HepG2 (cell line): ENCODE results near the gene ACSM5. TPM values are rescaled to one million over a fixed set of nuclear protein-coding genes. Genes with fewer than 3 reads are reported as not detected.

ENCODE experiments used
- ATRX ChIP-seq: sonication (generic); formaldehyde crosslinking; IDR thresholded peaks from 2 replicates; pipeline ENCODE4 v1.4.0; 2020; ENCODE audit warnings: missing genetic modification reagents, borderline replicate concordance
- FOXJ3 ChIP-seq: sonication (generic); formaldehyde crosslinking; IDR thresholded peaks from 2 replicates; pipeline ENCODE4 v1.4.0; 2020; ENCODE audit warnings: missing genetic modification reagents, mild to moderate bottlenecking, borderline replicate concordance
- IKZF1 ChIP-seq: fragments of 450-650 bp; IDR thresholded peaks from 2 replicates; pipeline ENCODE4 v1.7.1; 2016
- KAT8 ChIP-seq: IDR thresholded peaks from 2 replicates; pipeline ENCODE4 v1.6.1; 2016; ENCODE audit warnings: missing genetic modification reagents, missing compliant biosample characterization
- KDM2A ChIP-seq: sonication (generic); formaldehyde crosslinking; IDR thresholded peaks from 2 replicates; pipeline ENCODE4 v1.4.0; 2020; ENCODE audit warnings: low read depth, missing genetic modification reagents, borderline replicate concordance
- KMT2B ChIP-seq: IDR thresholded peaks from 2 replicates; pipeline ENCODE4 v1.6.1; 2016; ENCODE audit warnings: missing genetic modification reagents, missing compliant biosample characterization
- MBNL3 ChIP-seq: fragments of 250-450 bp; sonication (Bioruptor Pico); conservative IDR thresholded peaks from 2 replicates; pipeline ENCODE4 v1.8.0; 2022; ENCODE audit warnings: mild to moderate bottlenecking, inconsistent platforms
- PAWR ChIP-seq: sonication (generic); formaldehyde crosslinking; IDR thresholded peaks from 2 replicates; pipeline ENCODE4 v1.4.0; 2020; ENCODE audit warnings: missing genetic modification reagents, mild to moderate bottlenecking, borderline replicate concordance
- PRDM15 ChIP-seq: sonication (generic); formaldehyde crosslinking; IDR thresholded peaks from 2 replicates; pipeline ENCODE4 v1.4.0; 2020; ENCODE audit warnings: missing genetic modification reagents
- RARA ChIP-seq: IDR thresholded peaks from 2 replicates; pipeline ENCODE4 v1.6.1; 2016; ENCODE audit warnings: missing genetic modification reagents, missing compliant biosample characterization
- RBM22 ChIP-seq: fragments of 200-400 bp; formaldehyde crosslinking; optimal IDR thresholded peaks from 2 replicates; pipeline ENCODE3; 2017; ENCODE audit warnings: mild to moderate bottlenecking, low read length, moderate library complexity
- RNF2 ChIP-seq: fragments of 450-650 bp; conservative IDR thresholded peaks from 2 replicates; pipeline ENCODE4 v1.6.1; 2016; ENCODE audit warnings: low read depth
- SALL1 ChIP-seq: sonication (generic); formaldehyde crosslinking; IDR thresholded peaks from 2 replicates; pipeline ENCODE4 v1.8.0; 2022; ENCODE audit warnings: mild to moderate bottlenecking, missing genetic modification reagents
- ZFP90 ChIP-seq: sonication (generic); formaldehyde crosslinking; IDR thresholded peaks from 2 replicates; pipeline ENCODE4 v1.8.0; 2022; ENCODE audit warnings: missing genetic modification reagents, mild to moderate bottlenecking, inconsistent platforms, borderline replicate concordance
- ZFYVE20 ChIP-seq: sonication (generic); formaldehyde crosslinking; IDR thresholded peaks from 2 replicates; pipeline ENCODE4 v1.8.0; 2023; ENCODE audit warnings: low read depth, mild to moderate bottlenecking, moderate library complexity, missing genetic modification reagents, borderline replicate concordance
- ZGPAT ChIP-seq: IDR thresholded peaks from 2 replicates; pipeline ENCODE4 v1.6.1; 2016; ENCODE audit warnings: mild to moderate bottlenecking
- ZIK1 ChIP-seq: sonication (generic); formaldehyde crosslinking; IDR thresholded peaks from 2 replicates; pipeline ENCODE4 v1.5.0; 2020; ENCODE audit warnings: mild to moderate bottlenecking, low read depth, missing genetic modification reagents, borderline replicate concordance
- ZKSCAN1 ChIP-seq: fragments of 150-350 bp; IDR thresholded peaks from 2 replicates; pipeline ENCODE4 v1.6.1; 2014; ENCODE audit warnings: low read length
- ZMAT5 ChIP-seq: sonication (generic); formaldehyde crosslinking; IDR thresholded peaks from 2 replicates; pipeline ENCODE4 v1.5.0; 2020; ENCODE audit warnings: mild to moderate bottlenecking, low read depth, missing genetic modification reagents, borderline replicate concordance
- ZNF136 ChIP-seq: sonication (generic); formaldehyde crosslinking; IDR thresholded peaks from 2 replicates; pipeline ENCODE4 v1.8.1; 2022; ENCODE audit warnings: low read depth, mild to moderate bottlenecking, moderate library complexity, missing genetic modification reagents
- ZNF280D ChIP-seq: sonication (generic); formaldehyde crosslinking; IDR thresholded peaks from 2 replicates; pipeline ENCODE4 v1.5.1; 2020; ENCODE audit warnings: mild to moderate bottlenecking, missing genetic modification reagents
- ZNF850 ChIP-seq: sonication (generic); formaldehyde crosslinking; conservative IDR thresholded peaks from 2 replicates; pipeline ENCODE4 v1.9.0; 2021; ENCODE audit warnings: mild to moderate bottlenecking, missing genetic modification reagents
- ZNF879 ChIP-seq: sonication (generic); formaldehyde crosslinking; IDR thresholded peaks from 2 replicates; pipeline ENCODE4 v1.8.1; 2023; ENCODE audit warnings: missing genetic modification reagents
- polyA plus RNA-seq, 8 experiments: library from polyadenylated mRNA; depleted of rRNA in 3 of 8; stranded (reverse) in 7 of 8; unstranded in 1 of 8; fragments of >200 nt; fragmentation: Illumina TruSeq in 4 of 8; extraction: Trizol in 4 of 8; gene quantifications; 2 replicates each; pipeline versions ENCODE4 v1.2.1 to v1.2.3, GENCODE V29; 2011 to 2016; ENCODE audit warnings: low read depth in 4 of 8, missing spikeins in 1 of 8, mixed read lengths in 1 of 8; ENCODE audit not compliant: insufficient read depth in 1 of 8
- total RNA-seq, 5 experiments: library from RNA; depleted of rRNA; stranded (reverse); fragments of >200 nt; fragmentation: Illumina TruSeq; extraction: Trizol; gene quantifications; 2 replicates each; pipeline ENCODE4 v1.2.3, GENCODE V29; 2016; ENCODE audit warnings: low read depth in 1 of 5

The ACSM5 gene
- total and polyA plus RNA-seq, 2 of the 13 experiments (the other 11 are each of a cell fraction or from before 2014, with no cell fraction given), result 9.1 to 15.0 TPM

- no peak for TF ChIP-seq PAWR (CRISPR knock-in tag)
- TF ChIP-seq ZNF136 (CRISPR knock-in tag), result no peak
- no peak for TF ChIP-seq MBNL3
- no peak for TF ChIP-seq ATRX
- TF ChIP-seq FOXJ3 (CRISPR knock-in tag), result no peak
- TF ChIP-seq PRDM15 (CRISPR knock-in tag), result no peak
- TF ChIP-seq SALL1 (CRISPR knock-in tag), result no peak; the same call in 1 of the 2 replicates
- no peak for TF ChIP-seq RNF2
- no peak for TF ChIP-seq ZNF879 (CRISPR knock-in tag)
- TF ChIP-seq ZIK1 (CRISPR knock-in tag), result no peak
- no peak for TF ChIP-seq IKZF1
- no peak for TF ChIP-seq ZFP90
- 0 out of 2 replicates have a peak, but pooled peaks have one; percentile 13 for TF ChIP-seq KAT8 (CRISPR knock-in tag)
- TF ChIP-seq ZNF280D, result no peak
- TF ChIP-seq KMT2B, result no peak
- no peak for TF ChIP-seq ZGPAT (CRISPR knock-in tag)
- no peak for TF ChIP-seq ZMAT5 (CRISPR knock-in tag)
- TF ChIP-seq ZFYVE20, result no peak
- TF ChIP-seq RARA (CRISPR knock-in tag), result no peak
- TF ChIP-seq ZKSCAN1, result no peak
- no peak for TF ChIP-seq ZNF850 (CRISPR knock-in tag)
- TF ChIP-seq KDM2A (CRISPR knock-in tag), result no peak
- TF ChIP-seq RBM22, result no peak
These were observed 888 bp downstream of the ACSM5 start (continued) for GRCh38 chr16:20410121-20410723.
